Regular cardiac myocyte (primary cell): ENCODE measurements around the gene DCT. TPM values are rescaled to one million over a fixed set of nuclear protein-coding genes. Genes with fewer than 3 reads are reported as not detected.

ENCODE experiments used
- total RNA-seq: library from RNA; depleted of rRNA; stranded (reverse); fragments of >200 nt; gene quantifications from 2 replicates; pipeline ENCODE4 v1.2.3, GENCODE V29; 2014

Gene DCT
- 0.28 TPM in 1 of 2 replicates, not detected in the other for total RNA-seq

DNA sequence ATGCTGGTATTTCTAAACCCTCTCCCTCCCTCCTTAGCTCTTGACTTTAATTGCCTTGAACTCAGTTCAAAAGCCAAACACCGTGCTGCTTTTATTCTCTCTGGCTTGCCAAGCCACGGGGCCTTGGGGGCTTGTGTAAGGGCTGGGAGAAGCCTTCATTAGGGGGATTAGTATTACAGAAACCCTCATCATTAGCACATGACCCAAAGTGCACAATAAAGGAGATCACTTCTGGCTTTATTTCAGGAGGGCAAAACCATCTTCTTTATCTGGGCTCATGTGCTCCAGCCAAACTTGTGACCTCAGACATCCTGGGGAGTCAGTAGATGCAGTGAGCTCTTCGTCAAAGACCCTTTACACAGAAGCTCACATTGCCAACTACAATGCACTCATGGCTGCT, at the start of gene DCT:
DCT (minus strand) TSS at position 67 of the 400 bp plus-strand sequence. CDS start 427 bp downstream, outside the sequence.

Other genes starting within 250 kb of the DCT start
- gene TGDS, start 116.5 kb upstream of the DCT start, total RNA-seq, result 16.1 and 19.0 TPM in 2 replicates
- 15.5 and 17.1 TPM in 2 replicates for gene GPR180, start 122.2 kb upstream of the DCT start, total RNA-seq
- under 0.01 TPM in 1 of 2 replicates, not detected in the other for gene SOX21, start 232.9 kb upstream of the DCT start, total RNA-seq